Measurements from ENCODE around the gene SMDT1. TPM values are rescaled to one million over a fixed set of nuclear protein-coding genes. Genes with fewer than 3 reads are reported as not detected.

The SMDT1 gene
- total RNA-seq, 4 donors from 2014 or later: 18.9 to 32.7 (median 22.1) TPM

- H3K27me3 ChIP-seq: no peaks in the 10 kb centered on the region
- no peaks in the 10 kb centered on the region for H3K9me3 ChIP-seq
- peak overlapping the region; percentile 90 to 99 (median 99) for H3K27ac ChIP-seq (replicated peaks in 1 of 4)
- TF ChIP-seq EP300 (IDR thresholded peaks at IDR 0.05): no peak
- TF ChIP-seq CTCF (IDR thresholded peaks at IDR 0.05): no peak
- intact Hi-C loops (cut with DNase I): no loop called here
- 90% methylated on average over 4 of the region's 21 CpGs for WGBS
- peaks cover 53 to 79% (median 70%) of the 10 kb centered on the region in 4 donors for H3K4me1 ChIP-seq
- peaks cover 0 to 30% (median 26%) of the 10 kb centered on the region in 4 donors for H3K36me3 ChIP-seq
- no peak overlapping the region for H3K4me3 ChIP-seq
- DNase-seq (ENCODE audit: extremely low spot score): no peak
Observed at GRCh38 chr22:42077486-42078125, 1.9 kb upstream of the SMDT1 start.

- DNase-seq (ENCODE audit: extremely low spot score): no peak
- no peaks in the 10 kb centered on the region for H3K9me3 ChIP-seq
- intact Hi-C loops (cut with DNase I): no loop called here
- peaks cover 48 to 77% (median 62%) of the 10 kb centered on the region in 4 donors for H3K4me1 ChIP-seq
- H3K4me3 ChIP-seq: peak overlapping the region; percentile 62 to 79 (median 72)
- H3K36me3 ChIP-seq: peaks cover 0 to 39% (median 31%) of the 10 kb centered on the region in 4 donors
- TF ChIP-seq EP300 (IDR thresholded peaks at IDR 0.05) (no peak), POLR2AphosphoS5 (IDR thresholded peaks at IDR 0.05) (no peak), POLR2A (IDR thresholded peaks at IDR 0.05; ENCODE audit: low read depth) (no peak), CTCF (IDR thresholded peaks at IDR 0.05) (no peak)
- H3K27me3 ChIP-seq: no peaks in the 10 kb centered on the region
- H3K27ac ChIP-seq (replicated peaks in 1 of 4): peak overlapping the region; percentile 90 to 99 (median 99)
- WGBS: 33% methylated on average over 18 of the region's 24 CpGs
Observed at GRCh38 chr22:42078469-42079318, 806 bp upstream of the SMDT1 start.

GRCh38 chr22:42080287-42080686 is 787 bp downstream of the SMDT1 start:
- TF ChIP-seq CTCF (IDR thresholded peaks at IDR 0.05) (peak in 1 of 3 experiments; percentile 4), POLR2AphosphoS5 (IDR thresholded peaks at IDR 0.05) (peak in 1 of 2 donors; percentile 17), EP300 (IDR thresholded peaks at IDR 0.05) (no peak), POLR2A (IDR thresholded peaks at IDR 0.05; ENCODE audit: low read depth) (no peak)
- H3K4me1 ChIP-seq: peaks cover 35 to 61% (median 49%) of the 10 kb centered on the region in 4 donors
- intact Hi-C loops (cut with DNase I): no loop called here
- H3K27me3 ChIP-seq: no peaks in the 10 kb centered on the region
- H3K4me3 ChIP-seq: peak overlapping the region; percentile 62 to 79 (median 72)
- H3K27ac ChIP-seq (replicated peaks in 1 of 4): peak overlapping the region; percentile 90 to 99 (median 99)
- no peaks in the 10 kb centered on the region for H3K9me3 ChIP-seq
- WGBS: 2% methylated on average over 14 of the region's 14 CpGs
- DNase-seq (ENCODE audit: extremely low spot score): no peak
- H3K36me3 ChIP-seq: peaks cover 6 to 55% (median 45%) of the 10 kb centered on the region in 4 donors

GRCh38 chr22:42083119-42083518 is 3.6 kb downstream of the SMDT1 start:
- TF ChIP-seq POLR2AphosphoS5 (IDR thresholded peaks at IDR 0.05) (no peak), CTCF (IDR thresholded peaks at IDR 0.05) (no peak), POLR2A (IDR thresholded peaks at IDR 0.05; ENCODE audit: low read depth) (no peak), EP300 (IDR thresholded peaks at IDR 0.05) (no peak)
- H3K4me1 ChIP-seq: peaks cover 36 to 54% (median 44%) of the 10 kb centered on the region in 4 donors
- no peak overlapping the region for H3K27ac ChIP-seq (replicated peaks in 1 of 4)
- peaks cover 19 to 58% (median 43%) of the 10 kb centered on the region in 4 donors for H3K36me3 ChIP-seq
- DNase-seq (ENCODE audit: extremely low spot score): no peak
- H3K9me3 ChIP-seq: no peaks in the 10 kb centered on the region
- 92% methylated on average over 4 of the region's 4 CpGs for WGBS
- H3K27me3 ChIP-seq: no peaks in the 10 kb centered on the region
- intact Hi-C loops (cut with DNase I): no loop called here
- H3K4me3 ChIP-seq: no peak overlapping the region
